HG02885 (cell line): ENCODE data around the gene PHF5A.

Experiments used
- ATAC-seq: cut with Tn5 transposase; IDR thresholded peaks from one replicate; pipeline ENCODE4 v1.9.1; 2021; ENCODE audit warnings: mild to moderate bottlenecking; ENCODE audit not compliant: unreplicated experiment, poor library complexity

PHF5A gene

DNA sequence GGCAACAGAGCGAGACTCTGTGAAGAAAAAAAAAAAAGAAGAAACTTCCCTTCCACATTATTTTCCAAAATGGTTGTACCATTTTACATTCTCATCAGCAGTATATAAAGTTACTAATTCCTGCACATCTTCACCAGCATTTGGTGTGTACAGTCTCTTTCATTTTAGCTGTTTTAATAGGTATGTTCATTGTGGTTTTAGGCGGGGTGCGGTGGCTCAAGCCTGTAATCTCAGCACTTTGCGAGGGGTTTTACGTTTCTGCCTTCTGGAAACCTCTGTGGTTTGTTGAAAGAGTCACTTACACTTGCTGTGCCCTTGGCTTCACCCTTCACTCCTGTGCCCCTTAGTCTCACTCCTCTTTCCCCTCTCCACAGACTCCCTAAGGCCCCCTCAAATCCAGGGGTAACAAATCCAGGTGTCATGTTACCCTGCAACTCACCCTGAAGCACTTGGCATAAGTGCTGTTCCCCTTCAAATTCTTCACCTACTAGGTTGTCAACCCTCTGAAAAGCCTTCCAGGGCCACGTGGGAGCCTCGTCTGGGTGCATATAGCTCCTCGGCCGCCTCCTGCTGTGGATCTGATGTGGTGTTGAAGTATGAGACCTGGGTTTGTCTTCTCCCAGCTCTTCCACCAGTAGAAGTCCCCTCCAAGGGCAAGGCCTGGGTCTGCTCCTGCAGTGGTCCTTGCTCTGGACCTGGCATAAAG lies 42.7 kb downstream of the PHF5A start:
- no peak for ATAC-seq

DNA sequence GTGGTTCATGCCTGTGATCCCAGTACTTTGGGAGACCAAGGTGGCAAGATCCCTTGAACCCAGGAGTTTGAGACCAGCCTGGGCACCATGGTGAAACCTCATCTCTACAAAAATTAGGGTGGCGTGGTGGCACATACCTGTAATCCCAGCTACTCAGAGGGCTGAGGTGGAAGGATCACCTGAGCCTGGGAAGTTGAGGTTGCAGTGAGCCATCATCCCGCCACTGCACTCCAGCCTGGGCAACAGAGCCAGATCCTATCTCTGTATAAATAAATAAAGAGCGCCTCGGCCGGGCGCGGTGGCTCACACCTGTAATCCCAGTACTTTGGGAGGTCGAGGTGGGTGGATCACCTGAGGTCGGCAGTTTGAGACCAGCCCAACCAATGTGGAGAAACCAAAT lies 49.8 kb downstream of the PHF5A start:
- no peak for ATAC-seq

DNA sequence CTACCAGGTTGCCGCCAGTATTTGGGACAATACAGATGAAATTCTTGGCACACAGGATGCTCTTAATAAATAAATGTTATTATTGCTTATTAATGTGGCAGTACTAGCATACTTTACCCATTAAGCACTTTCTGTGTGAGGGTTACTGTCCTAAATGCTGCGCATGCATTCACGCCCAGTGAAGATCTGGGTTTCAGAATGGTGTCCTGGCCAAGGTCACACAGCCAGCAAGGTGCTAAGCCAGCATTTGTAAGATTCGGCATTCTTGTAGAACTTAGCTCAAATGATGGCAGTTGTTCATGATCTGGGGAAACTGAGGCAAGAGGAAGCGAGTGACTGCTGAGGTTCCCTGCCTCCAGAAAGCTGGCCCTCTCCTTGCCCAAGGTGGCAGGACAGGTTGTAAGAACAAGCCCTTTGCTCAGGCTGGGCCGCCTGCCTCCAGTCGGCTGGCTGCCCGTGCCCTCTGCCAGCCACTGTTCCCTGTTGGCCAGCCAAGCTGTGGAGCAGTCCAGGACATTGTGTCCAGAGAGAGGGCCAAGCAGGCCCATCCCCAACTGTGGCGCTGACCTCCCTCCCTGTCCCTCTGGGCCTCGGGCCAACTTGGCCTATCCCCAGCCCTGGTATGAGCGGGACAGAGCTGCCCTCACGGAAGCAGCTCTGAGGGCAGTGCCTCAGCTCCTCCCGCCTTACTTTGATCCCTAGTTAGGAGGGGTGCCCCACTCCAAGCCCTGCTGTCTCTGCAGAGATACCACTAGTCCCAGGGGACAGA lies 50.7 kb downstream of the PHF5A start:
- ATAC-seq = no peak

DNA sequence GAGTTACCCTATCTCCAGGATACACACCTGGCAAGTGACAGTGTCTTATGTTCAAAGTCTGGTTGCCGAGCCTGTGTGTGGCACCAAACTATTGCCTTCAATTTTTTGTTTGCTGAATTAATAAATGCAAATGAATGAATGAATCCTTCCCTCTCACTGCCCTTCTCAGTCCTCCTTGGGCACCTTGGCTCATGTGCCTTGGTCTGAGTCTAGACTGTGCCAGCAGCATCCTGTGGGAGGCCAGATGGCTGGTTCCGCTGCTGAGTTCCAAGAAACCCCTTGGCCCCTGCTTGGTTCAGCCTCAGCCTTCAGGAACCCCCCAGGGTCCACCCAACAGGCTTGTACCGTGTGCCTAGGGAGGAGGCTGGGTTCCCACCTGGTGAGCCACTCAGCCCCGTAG lies 52.9 kb downstream of the PHF5A start:
- ATAC-seq = no peak

DNA sequence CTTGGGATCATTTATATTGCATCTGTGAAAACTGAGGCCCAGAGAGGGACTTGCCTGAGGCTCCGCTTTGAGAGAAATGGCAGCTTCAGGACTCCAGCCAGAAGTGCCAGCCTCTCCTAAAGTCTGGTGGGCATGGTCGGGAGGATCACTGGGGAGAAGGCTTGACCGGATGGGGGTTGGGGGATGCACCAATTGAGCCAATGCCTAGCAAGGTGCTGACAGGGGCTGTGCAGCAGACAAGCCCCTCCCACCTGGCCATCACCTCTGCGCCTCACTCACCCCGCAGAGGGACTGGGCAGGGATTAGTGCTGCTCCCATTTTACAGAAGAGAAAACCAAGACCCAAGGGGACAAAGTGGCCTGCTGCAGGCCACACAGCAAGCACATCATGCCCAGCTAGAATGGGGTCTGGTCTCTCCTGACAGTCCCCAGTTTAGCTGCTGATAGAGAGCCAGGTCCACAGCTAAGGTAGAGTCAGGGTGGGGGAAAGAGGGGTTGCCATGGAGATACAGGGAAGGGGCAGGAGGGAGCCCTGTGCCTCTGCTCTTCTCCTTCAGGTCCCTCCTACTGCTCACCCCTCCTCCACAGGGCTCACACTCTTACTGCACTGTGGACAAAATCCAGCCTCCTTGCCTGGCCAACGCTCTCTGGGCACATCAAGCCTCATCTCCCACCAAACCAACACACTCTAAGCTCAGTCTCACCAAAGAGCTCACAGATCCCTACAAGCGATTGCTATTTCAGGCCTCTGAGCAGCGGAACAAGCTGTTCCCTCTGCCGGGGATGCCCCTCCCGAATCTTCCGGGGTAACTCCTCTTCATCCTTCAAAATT lies 57.3 kb downstream of the PHF5A start:
- ATAC-seq = no peak

DNA sequence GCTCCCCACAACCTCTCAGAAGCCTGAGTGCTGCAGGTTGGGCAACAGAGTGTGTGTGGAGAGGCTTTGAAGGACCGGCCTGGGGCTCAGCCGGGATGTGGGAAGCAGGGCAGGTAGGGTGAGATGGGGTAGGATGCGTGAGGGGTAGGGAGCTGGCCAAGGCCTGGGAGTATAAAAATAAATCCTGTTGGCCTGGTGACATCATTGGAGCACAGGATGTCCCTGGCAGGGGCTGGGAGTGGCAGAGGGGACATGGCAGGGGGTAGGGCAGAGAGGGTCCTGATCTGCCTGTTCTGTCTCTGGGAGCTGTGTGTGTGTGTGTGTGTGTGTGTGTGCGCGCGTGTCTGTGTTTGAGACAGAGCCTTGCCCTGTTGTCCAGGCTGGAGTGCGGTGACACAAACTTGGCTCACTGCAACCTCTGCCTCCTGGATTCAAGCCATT lies 58.2 kb downstream of the PHF5A start:
- ATAC-seq = no peak
